ENCODE data around the gene TEX26. TPM values are rescaled to one million over a fixed set of nuclear protein-coding genes. Genes with fewer than 3 reads are reported as not detected.

The TEX26 gene
- polyA plus RNA-seq, 3 donors, result not detected

GRCh38 chr13:30968846-30969245 lies 36.4 kb downstream of the TEX26 start:
- no peak overlapping the region for H3K9ac ChIP-seq (ENCODE audit: insufficient read depth, low read length, poor library complexity, severe bottlenecking)
- TF ChIP-seq CTCF (IDR thresholded peaks at IDR 0.05), result no peak
- H3K27ac Mint-ChIP-seq, result no peak overlapping the region
- H4K20me1 ChIP-seq (ENCODE audit: insufficient read depth, low read length), result no peaks in the 10 kb centered on the region
- H3K4me1 ChIP-seq (ENCODE audit: control insufficient read depth in 1 of 2, insufficient read depth in 2 of 2, low read length in 2 of 2), result no peaks in the 10 kb centered on the region
- H3K36me3 Mint-ChIP-seq, result no peaks in the 10 kb centered on the region
- peaks cover 0 to 5% (median 0%) of the 10 kb centered on the region in 7 donors for H3K9me3 Mint-ChIP-seq
- no peak for DNase-seq
- intact Hi-C loops (cut with micrococcal nuclease), result no loop called here
- H3K4me3 Mint-ChIP-seq, result no peak overlapping the region
- peaks cover 5% of the 10 kb centered on the region in 2 donors for H3K27me3 ChIP-seq (ENCODE audit: control insufficient read depth in 2 of 2, insufficient read depth in 2 of 2, low read length in 2 of 2)
- no peak overlapping the region for H3K4me2 ChIP-seq (replicated peaks; ENCODE audit: extremely low read depth, low read length, poor library complexity, severe bottlenecking)
- no peak overlapping the region for H2AFZ ChIP-seq (ENCODE audit: insufficient read depth, low read depth, low read length, poor library complexity, severe bottlenecking)
- H3K36me3 ChIP-seq (replicated peaks in 1 of 2; ENCODE audit: control insufficient read depth in 1 of 2, insufficient read depth in 2 of 2, low read length in 2 of 2), result no peaks in the 10 kb centered on the region
- no peaks in the 10 kb centered on the region for H3K9me3 ChIP-seq (replicated peaks in 1 of 2; ENCODE audit: control insufficient read depth in 1 of 2, insufficient read depth in 1 of 2, low read length in 2 of 2)
- 92% methylated on average over 2 of the region's 2 CpGs for WGBS (ENCODE audit: insufficient coverage)
- no peaks in the 10 kb centered on the region for H3K79me2 ChIP-seq (ENCODE audit: insufficient read depth, low read length)
- H3K27ac ChIP-seq (ENCODE audit: low read depth in 1 of 2, low read length in 2 of 2), result no peak overlapping the region
- no peak overlapping the region for H3K4me3 ChIP-seq (replicated peaks in 1 of 3; ENCODE audit: low read depth in 2 of 3, low read length in 3 of 3)
- H3K4me1 Mint-ChIP-seq, result no peaks in the 10 kb centered on the region
- H3K27me3 Mint-ChIP-seq (ENCODE audit: low read depth in 3 of 3), result peaks cover 4 to 13% (median 13%) of the 10 kb centered on the region in 3 donors

- no peaks in the 10 kb centered on the region for H3K36me3 ChIP-seq (replicated peaks in 1 of 2; ENCODE audit: control insufficient read depth in 1 of 2, insufficient read depth in 2 of 2, low read length in 2 of 2)
- no peak overlapping the region for H3K4me3 ChIP-seq (replicated peaks in 1 of 3; ENCODE audit: low read depth in 2 of 3, low read length in 3 of 3)
- H3K27ac ChIP-seq (ENCODE audit: low read depth in 1 of 2, low read length in 2 of 2), result no peak overlapping the region
- no CpG with 5 or more reads among the region's 2 CpGs for WGBS (ENCODE audit: insufficient coverage)
- Mint-ChIP-seq H3K9me3 (peaks cover 0 to 5% (median 0%) of the 10 kb centered on the region in 7 donors), H3K36me3 (no peaks in the 10 kb centered on the region), H3K4me1 (no peaks in the 10 kb centered on the region), H3K27ac (no peak overlapping the region), H3K4me3 (no peak overlapping the region), H3K27me3 (ENCODE audit: low read depth in 3 of 3) (peaks cover 12 to 17% (median 15%) of the 10 kb centered on the region in 3 donors)
- no peak for TF ChIP-seq CTCF (IDR thresholded peaks at IDR 0.05)
- H3K9ac ChIP-seq (ENCODE audit: insufficient read depth, low read length, poor library complexity, severe bottlenecking), result no peak overlapping the region
- H3K4me1 ChIP-seq (ENCODE audit: control insufficient read depth in 1 of 2, insufficient read depth in 2 of 2, low read length in 2 of 2), result no peaks in the 10 kb centered on the region
- H3K79me2 ChIP-seq (ENCODE audit: insufficient read depth, low read length), result no peaks in the 10 kb centered on the region
- intact Hi-C loops (cut with micrococcal nuclease), result no loop called here
- DNase-seq, result no peak
- H3K4me2 ChIP-seq (replicated peaks; ENCODE audit: extremely low read depth, low read length, poor library complexity, severe bottlenecking), result no peak overlapping the region
- no peaks in the 10 kb centered on the region for H3K9me3 ChIP-seq (replicated peaks in 1 of 2; ENCODE audit: control insufficient read depth in 1 of 2, insufficient read depth in 1 of 2, low read length in 2 of 2)
- H2AFZ ChIP-seq (ENCODE audit: insufficient read depth, low read depth, low read length, poor library complexity, severe bottlenecking), result no peak overlapping the region
- H4K20me1 ChIP-seq (ENCODE audit: insufficient read depth, low read length), result no peaks in the 10 kb centered on the region
- H3K27me3 ChIP-seq (ENCODE audit: control insufficient read depth in 2 of 2, insufficient read depth in 2 of 2, low read length in 2 of 2), result peaks cover 5% of the 10 kb centered on the region in 2 donors
Observed at GRCh38 chr13:30971575-30971974, 39.1 kb downstream of the TEX26 start.

Data from CD14-positive monocyte (primary cell).